Muscle of leg (tissue), 11 donors: Measurements from ENCODE around the gene PXK. TPM values are rescaled to one million over a fixed set of nuclear protein-coding genes. Genes with fewer than 3 reads are reported as not detected.
A peak's percentile ranks its signal among the peaks of the same experiment; 100 is the strongest.
"Not testable (repeated sequence)": the region's sequence is repeated elsewhere in the genome, so short reads cannot be mapped to it uniquely, and the experiment has no call there.

Experiments used
- DNase-seq: peaks from one replicate; pipeline ENCODE4 v3.0.0; 2013
- H3K27ac ChIP-seq: one replicate; pipeline ENCODE4 v1.5.1; 2013; ENCODE audit warnings: mild to moderate bottlenecking, low read length, control low read depth
- H3K27me3 ChIP-seq: one replicate; pipeline ENCODE4 v1.6.1; 2013; ENCODE audit warnings: low read length; ENCODE audit not compliant: control insufficient read depth, insufficient read depth
- H3K36me3 ChIP-seq: one replicate; pipeline ENCODE4 v1.6.1; 2013; ENCODE audit warnings: low read length; ENCODE audit not compliant: control insufficient read depth, insufficient read depth
- H3K4me1 ChIP-seq: one replicate; pipeline ENCODE4 v1.6.1; 2013; ENCODE audit warnings: low read length; ENCODE audit not compliant: control insufficient read depth, insufficient read depth
- H3K4me3 ChIP-seq: one replicate; pipeline ENCODE4 v1.5.1; 2013; ENCODE audit warnings: low read length, control low read depth
- H3K9me3 ChIP-seq: replicated peaks from 2 replicates; pipeline ENCODE4 v1.6.1; 2013; ENCODE audit warnings: low read depth, low read length; ENCODE audit not compliant: control insufficient read depth
- WGBS: methylation state at CpG from one replicate; pipeline ENCODE4 v1.1.5; 2013; ENCODE audit warnings: missing lambda C conversion rate; ENCODE audit not compliant: insufficient coverage; 5-methylcytosine and 5-hydroxymethylcytosine counted together
- polyA plus RNA-seq, 8 donors: library from polyadenylated mRNA; unstranded; fragments of 120-200 nt; gene quantifications; one replicate each; pipeline versions ENCODE4 v1.2.1 to v1.2.3, GENCODE V29; 2013; ENCODE audit warnings: inconsistent platforms in 1 of 8, low replicate concordance in 1 of 8; ENCODE audit not compliant: insufficient read length in 8 of 8, insufficient read depth in 1 of 8
- total RNA-seq: library from RNA; stranded (reverse); fragments of 120-200 nt; gene quantifications from one replicate; pipeline ENCODE4 v1.2.4, GENCODE V29; 2013

The PXK gene
- total and polyA plus RNA-seq, 9 donors: 15.9 to 19.9 (median 17.5) TPM

DNA sequence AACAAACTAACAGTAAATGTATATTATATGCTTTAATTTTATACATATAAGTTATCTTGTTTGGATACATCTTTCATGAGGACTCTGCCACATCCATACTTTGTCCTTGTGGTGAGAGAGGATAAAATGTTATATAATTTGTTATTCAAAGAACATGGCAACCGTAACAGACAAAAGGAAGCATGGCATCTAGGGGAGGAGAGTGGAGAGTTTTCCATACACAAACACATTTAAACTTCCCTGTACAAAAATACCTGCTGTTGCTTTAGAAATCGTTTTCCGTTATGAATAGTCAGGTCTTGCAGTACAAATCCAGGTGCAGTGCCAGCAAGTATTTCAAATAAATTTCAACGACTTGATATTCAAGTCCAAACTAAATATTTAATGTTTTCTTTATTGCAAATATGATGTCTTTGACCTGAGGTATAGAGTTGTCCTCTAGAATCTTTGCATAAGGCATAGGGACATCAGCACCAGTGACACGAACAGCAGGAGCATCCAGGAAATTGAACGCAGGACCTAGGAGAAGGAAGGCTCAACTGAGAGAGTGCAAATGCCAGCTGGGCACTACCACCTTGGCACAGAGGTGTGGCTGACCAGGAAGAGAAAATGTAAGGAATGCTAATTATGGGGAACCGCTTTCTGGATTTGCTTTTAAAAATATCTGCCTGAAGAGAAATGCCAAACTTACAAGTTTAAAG, 95.1 kb downstream of the PXK start:
- WGBS: 91% methylated on average over 2 of the region's 7 CpGs
- Histone ChIP-seq H3K27ac (no peak overlapping the region), H3K27me3 (no peaks in the 10 kb centered on the region), H3K9me3 (no peaks in the 10 kb centered on the region), H3K4me1 (peaks cover 4% of the 10 kb centered on the region), H3K36me3 (peaks cover 72% of the 10 kb centered on the region), H3K4me3 (no peak overlapping the region)
- no peak for DNase-seq

- H3K9me3 ChIP-seq: no peaks in the 10 kb centered on the region
- no peak overlapping the region for H3K4me3 ChIP-seq
- peaks cover 60% of the 10 kb centered on the region for H3K36me3 ChIP-seq
- H3K4me1 ChIP-seq: peaks cover 13% of the 10 kb centered on the region
- H3K27ac ChIP-seq: no peak overlapping the region
- no peak for DNase-seq
- H3K27me3 ChIP-seq: no peaks in the 10 kb centered on the region
- WGBS: no CpG with 5 or more reads among the region's 1 CpG
Measured at GRCh38 chr3:58429657-58430056, 97.0 kb downstream of the PXK start.

- H3K27ac ChIP-seq: peak overlapping the region; percentile 91
- no peaks in the 10 kb centered on the region for H3K9me3 ChIP-seq
- peaks cover 23% of the 10 kb centered on the region for H3K4me1 ChIP-seq
- peaks cover 41% of the 10 kb centered on the region for H3K36me3 ChIP-seq
- H3K4me3 ChIP-seq: peak overlapping the region; percentile 78
- no peak for DNase-seq
- 50% methylated on average over 2 of the region's 6 CpGs for WGBS
- H3K27me3 ChIP-seq: no peaks in the 10 kb centered on the region
Measured at GRCh38 chr3:58432905-58433304, 100.2 kb downstream of the PXK start.

GRCh38 chr3:58433400-58434167, 100.9 kb downstream of the PXK start, which contains the start of gene PDHB:
TSS of gene PDHB (minus strand) at chr3:58433832. CDS start at chr3:58433809, 23 bp downstream.
- H3K4me1 ChIP-seq: peaks cover 23% of the 10 kb centered on the region
- peak; percentile 97 for DNase-seq
- H3K4me3 ChIP-seq: peak within 1 kb of the TSS; percentile 78
- no peaks in the 10 kb centered on the region for H3K27me3 ChIP-seq
- H3K9me3 ChIP-seq: no peaks in the 10 kb centered on the region
- peak within 1 kb of the TSS; percentile 91 for H3K27ac ChIP-seq
- peaks cover 35% of the 10 kb centered on the region for H3K36me3 ChIP-seq
- WGBS: under 1% methylated on average over 65 of the region's 67 CpGs

DNA sequence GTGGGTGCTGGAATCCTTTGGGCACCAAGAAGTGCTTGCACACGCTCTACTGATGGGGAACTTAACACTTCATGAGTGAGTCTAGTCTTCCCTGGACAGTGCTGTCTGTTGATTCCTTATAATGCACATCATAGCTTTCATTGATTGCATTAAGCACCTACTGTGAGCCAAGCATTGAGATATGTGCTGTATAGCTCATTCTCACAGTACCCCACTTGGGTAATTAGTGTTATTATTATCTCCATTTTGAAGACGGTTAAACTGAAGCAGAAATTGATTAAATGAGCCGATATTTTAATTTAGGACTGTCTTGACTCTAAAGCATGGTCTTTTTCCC, 101.4 kb downstream of the PXK start:
- DNase-seq: no peak
- Histone ChIP-seq H3K4me3 (peak overlapping the region; percentile 78), H3K9me3 (no peaks in the 10 kb centered on the region), H3K4me1 (peaks cover 23% of the 10 kb centered on the region), H3K36me3 (peaks cover 30% of the 10 kb centered on the region), H3K27me3 (no peaks in the 10 kb centered on the region), H3K27ac (peak overlapping the region; percentile 64)
- no CpG with 5 or more reads among the region's 3 CpGs for WGBS

- no peak overlapping the region for H3K4me3 ChIP-seq
- peak overlapping the region; percentile 29 for H3K27ac ChIP-seq
- no peaks in the 10 kb centered on the region for H3K27me3 ChIP-seq
- H3K9me3 ChIP-seq: no peaks in the 10 kb centered on the region
- 78% methylated on average over 5 of the region's 11 CpGs for WGBS
- H3K36me3 ChIP-seq: peaks cover 27% of the 10 kb centered on the region
- peaks cover 23% of the 10 kb centered on the region for H3K4me1 ChIP-seq
- DNase-seq: no peak
Measured at GRCh38 chr3:58434511-58434910, 101.8 kb downstream of the PXK start.

- Histone ChIP-seq H3K36me3 (peaks cover 23% of the 10 kb centered on the region), H3K4me1 (peaks cover 23% of the 10 kb centered on the region), H3K27me3 (no peaks in the 10 kb centered on the region), H3K4me3 (no peak overlapping the region), H3K27ac (peak overlapping the region; percentile 42), H3K9me3 (no peaks in the 10 kb centered on the region)
- DNase-seq: peak; percentile 33
- 47% methylated on average over 1 of the region's 1 CpG for WGBS
Measured at GRCh38 chr3:58434990-58435389, 102.3 kb downstream of the PXK start.

- peaks cover 23% of the 10 kb centered on the region for H3K4me1 ChIP-seq
- DNase-seq, H3K27me3 ChIP-seq, H3K36me3 ChIP-seq, H3K4me3 ChIP-seq, H3K27ac ChIP-seq, H3K9me3 ChIP-seq: not testable (repeated sequence)
- 56% methylated on average over 7 of the region's 8 CpGs for WGBS
Measured at GRCh38 chr3:58437276-58437675, 104.6 kb downstream of the PXK start.

- not testable (repeated sequence) for H3K27me3 ChIP-seq, H3K27ac ChIP-seq, H3K36me3 ChIP-seq, H3K4me1 ChIP-seq, H3K9me3 ChIP-seq, H3K4me3 ChIP-seq, DNase-seq
- 64% methylated on average over 4 of the region's 6 CpGs for WGBS
Measured at GRCh38 chr3:58440996-58441355, 108.3 kb downstream of the PXK start.

- Histone ChIP-seq H3K4me3 (no peak overlapping the region), H3K36me3 (no peaks in the 10 kb centered on the region), H3K9me3 (no peaks in the 10 kb centered on the region), H3K27ac (no peak overlapping the region), H3K4me1 (no peaks in the 10 kb centered on the region), H3K27me3 (no peaks in the 10 kb centered on the region)
- WGBS: 56% methylated on average over 1 of the region's 4 CpGs
- no peak for DNase-seq
Measured at GRCh38 chr3:58441514-58442450, 109.1 kb downstream of the PXK start.
